Inflammatory macrophage treated with lipopolysaccharide for 1 hour (primary cell): Measurements from ENCODE around the gene ASB6.

Experiments
- DNase-seq, 2 donors: peaks; one replicate each; pipeline ENCODE4 v3.0.0-alpha.2; 2020 to 2022

Gene ASB6

GRCh38 chr9:129641750-129642585 lies at the start of gene ASB6:
Gene ASB6 (minus strand): TSS chr9:129642151. CDS start chr9:129641999, 152 bp downstream.
- peak; percentile 95 to 99 for DNase-seq

- no peak for DNase-seq
These were observed 46.5 kb upstream of the ASB6 start for GRCh38 chr9:129688285-129689043.

GRCh38 chr9:129687391-129687790 lies 45.4 kb upstream of the ASB6 start:
- no peak for DNase-seq

- no peak for DNase-seq
These were observed 44.8 kb upstream of the ASB6 start for GRCh38 chr9:129686736-129687135.

- no peak for DNase-seq
These were observed 43.9 kb upstream of the ASB6 start for GRCh38 chr9:129685933-129686259.

- no peak for DNase-seq
These were observed 43.4 kb upstream of the ASB6 start for GRCh38 chr9:129685220-129685932.

- no peak for DNase-seq
These were observed 40.4 kb upstream of the ASB6 start for GRCh38 chr9:129682381-129682780.

GRCh38 chr9:129681924-129682323 lies 40.0 kb upstream of the ASB6 start:
- DNase-seq = no peak

- DNase-seq = no peak
These were observed 37.6 kb upstream of the ASB6 start for GRCh38 chr9:129679537-129679936.

- no peak for DNase-seq
These were observed 36.9 kb upstream of the ASB6 start for GRCh38 chr9:129678844-129679243.

GRCh38 chr9:129677456-129677855 lies 35.5 kb upstream of the ASB6 start:
- no peak for DNase-seq

GRCh38 chr9:129676975-129677374 lies 35.0 kb upstream of the ASB6 start:
- DNase-seq = no peak

- DNase-seq = no peak
These were observed 34.3 kb upstream of the ASB6 start for GRCh38 chr9:129676287-129676686.

- no peak for DNase-seq
These were observed 33.7 kb upstream of the ASB6 start for GRCh38 chr9:129675620-129676019.

GRCh38 chr9:129674229-129674628 lies 32.3 kb upstream of the ASB6 start:
- no peak for DNase-seq

GRCh38 chr9:129673602-129674001 lies 31.7 kb upstream of the ASB6 start:
- DNase-seq = no peak

- DNase-seq = no peak
These were observed 30.8 kb upstream of the ASB6 start for GRCh38 chr9:129672702-129673101.

GRCh38 chr9:129671519-129671918 lies 29.6 kb upstream of the ASB6 start:
- DNase-seq = no peak

- DNase-seq = no peak
These were observed 29.1 kb upstream of the ASB6 start for GRCh38 chr9:129671065-129671464.

- no peak for DNase-seq
These were observed 28.0 kb upstream of the ASB6 start for GRCh38 chr9:129669946-129670345.

- no peak for DNase-seq
These were observed 27.3 kb upstream of the ASB6 start for GRCh38 chr9:129669141-129669718.

GRCh38 chr9:129667850-129668249 lies 25.9 kb upstream of the ASB6 start:
- DNase-seq = no peak

GRCh38 chr9:129667378-129667777 lies 25.4 kb upstream of the ASB6 start:
- no peak for DNase-seq
